ENCODE measurements around the gene TCF7L2.

TCF7L2 gene

DNA sequence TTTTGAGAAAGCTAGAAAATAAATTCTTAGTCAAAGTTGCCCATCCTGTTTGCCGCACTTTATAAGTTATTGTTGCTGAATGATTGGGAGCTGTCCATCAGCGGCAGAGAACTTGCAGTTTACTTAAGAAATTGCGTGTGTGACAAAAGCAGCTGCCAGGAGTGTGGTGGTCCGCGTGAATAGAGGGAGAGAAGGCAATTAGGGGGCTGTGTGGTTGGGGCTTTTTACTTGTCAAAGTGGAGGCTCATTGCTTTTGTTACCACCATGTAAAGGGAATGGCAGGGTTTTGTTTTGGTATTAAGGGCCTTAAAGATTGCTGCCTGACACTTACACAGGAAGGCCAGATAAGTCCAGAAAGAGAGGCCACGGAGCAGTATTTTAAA lies 177.8 kb downstream of the TCF7L2 start:
- CTCF ChIA-PET: no interaction called here
- no peak overlapping the region for H3K4me3 Mint-ChIP-seq
- DNase-seq: no peak
- H3K4me1 Mint-ChIP-seq: no peaks in the 10 kb centered on the region
- H3K9me3 Mint-ChIP-seq: no peaks in the 10 kb centered on the region
- H3K36me3 Mint-ChIP-seq: no peaks in the 10 kb centered on the region
- no peak overlapping the region for H3K27ac Mint-ChIP-seq
- peaks cover 49% of the 10 kb centered on the region for H3K27me3 Mint-ChIP-seq

DNA sequence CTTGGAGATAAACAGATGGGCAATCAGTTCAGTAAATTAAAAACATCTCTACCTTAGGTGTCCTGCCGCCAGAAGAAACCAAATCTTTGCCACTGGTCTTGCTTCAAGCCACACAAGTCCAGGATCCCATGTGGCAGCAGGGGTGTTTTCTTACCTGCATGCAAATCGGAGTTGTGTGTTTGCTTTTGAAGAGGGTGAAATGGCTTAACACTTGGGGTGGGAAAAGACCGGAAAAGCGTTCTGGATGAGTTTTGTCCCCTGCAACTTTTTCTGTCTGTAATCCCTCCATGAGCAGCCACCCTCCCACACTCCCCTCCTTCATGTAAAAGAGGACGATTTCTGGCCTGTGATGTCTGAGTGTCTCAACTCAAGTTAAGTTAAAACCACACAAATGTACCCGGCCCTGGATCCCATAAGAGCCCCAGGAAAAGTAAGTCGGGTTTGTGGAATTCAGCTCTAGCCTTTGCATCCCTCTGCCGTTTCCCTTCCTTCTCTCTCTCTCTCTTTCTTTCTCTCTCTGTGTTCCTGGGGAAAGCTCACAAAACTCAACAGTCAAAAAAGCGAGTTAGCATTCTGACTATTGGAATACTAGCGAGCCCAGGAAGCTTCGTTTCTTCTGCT lies 178.5 kb downstream of the TCF7L2 start:
- no peak overlapping the region for H3K4me3 Mint-ChIP-seq
- no peaks in the 10 kb centered on the region for H3K36me3 Mint-ChIP-seq
- CTCF ChIA-PET: interaction anchor here (1.1 kb wide), 1 partner anchor 256 kb away, joined by 3 read pairs; no protein-coding TSS in a partner anchor
- peaks cover 53% of the 10 kb centered on the region for H3K27me3 Mint-ChIP-seq
- DNase-seq: no peak
- no peaks in the 10 kb centered on the region for H3K9me3 Mint-ChIP-seq
- H3K27ac Mint-ChIP-seq: no peak overlapping the region
- H3K4me1 Mint-ChIP-seq: no peaks in the 10 kb centered on the region

DNA sequence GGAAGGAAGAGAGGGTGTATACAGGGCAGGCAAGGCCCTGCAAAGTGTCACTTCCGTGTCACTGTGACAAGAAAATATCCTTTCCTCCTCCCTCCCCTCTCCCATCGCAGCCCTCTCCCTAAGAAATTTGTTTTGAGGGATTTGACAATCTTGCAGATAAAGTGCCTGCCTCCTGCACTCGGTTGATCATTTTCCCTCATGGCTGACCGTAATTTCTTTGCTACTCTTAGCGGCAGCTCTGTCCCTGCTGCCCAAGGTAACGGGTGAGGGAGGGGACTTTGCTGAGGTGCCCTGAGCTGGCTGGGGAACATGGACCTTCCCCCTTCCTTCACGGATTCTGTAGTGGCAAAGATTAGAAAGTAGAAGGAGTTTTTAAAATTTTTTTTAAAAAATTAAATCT lies 179.1 kb downstream of the TCF7L2 start:
- H3K36me3 Mint-ChIP-seq: no peaks in the 10 kb centered on the region
- H3K9me3 Mint-ChIP-seq: no peaks in the 10 kb centered on the region
- CTCF ChIA-PET: interaction anchor here (1.1 kb wide), 1 partner anchor 256 kb away, joined by 3 read pairs; no protein-coding TSS in a partner anchor

DNA sequence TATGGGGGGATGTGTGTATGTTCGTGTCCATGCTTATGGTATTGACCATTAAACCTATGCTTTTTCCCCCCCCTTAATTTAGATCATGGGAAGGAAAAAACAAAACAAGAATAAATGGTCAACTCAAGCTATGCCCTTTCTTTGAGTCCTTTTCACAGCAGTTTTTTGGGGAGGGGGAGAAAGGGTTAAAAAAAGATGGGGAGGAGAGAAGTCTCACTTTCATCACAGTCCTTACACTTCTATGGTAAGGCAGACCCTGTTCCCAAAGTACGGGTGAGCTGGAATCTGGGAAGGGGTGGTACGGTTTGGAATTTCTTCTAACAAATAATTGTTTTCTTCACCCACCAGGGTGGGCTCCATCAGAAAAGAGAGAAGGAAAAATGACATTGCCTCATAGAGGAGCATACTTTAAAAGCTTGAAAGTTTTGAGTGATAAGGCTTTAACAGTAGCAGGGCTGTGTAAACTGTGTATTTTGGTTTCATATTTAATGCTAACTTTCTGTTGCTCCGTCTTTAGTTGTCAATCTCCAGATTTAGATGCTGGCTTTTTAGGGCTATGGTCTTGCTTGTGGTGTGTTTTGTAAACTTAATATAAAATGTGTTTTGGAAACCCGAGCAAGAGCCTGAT lies 180.1 kb downstream of the TCF7L2 start:
- Mint-ChIP-seq H3K4me1 (no peaks in the 10 kb centered on the region), H3K27ac (no peak overlapping the region), H3K4me3 (no peak overlapping the region), H3K27me3 (peaks cover 48% of the 10 kb centered on the region), H3K9me3 (no peaks in the 10 kb centered on the region), H3K36me3 (no peaks in the 10 kb centered on the region)
- DNase-seq: no peak
- CTCF ChIA-PET: interaction anchor here (1.2 kb wide), 2 partner anchors 13 to 563 kb away, joined by 3 read pairs; no protein-coding TSS in a partner anchor

More for the DNA sequence above, 179.1 kb downstream of the TCF7L2 start:
- Mint-ChIP-seq H3K27me3 (peaks cover 53% of the 10 kb centered on the region), H3K4me1 (no peaks in the 10 kb centered on the region), H3K4me3 (no peak overlapping the region), H3K27ac (no peak overlapping the region)
- no peak for DNase-seq

DNA sequence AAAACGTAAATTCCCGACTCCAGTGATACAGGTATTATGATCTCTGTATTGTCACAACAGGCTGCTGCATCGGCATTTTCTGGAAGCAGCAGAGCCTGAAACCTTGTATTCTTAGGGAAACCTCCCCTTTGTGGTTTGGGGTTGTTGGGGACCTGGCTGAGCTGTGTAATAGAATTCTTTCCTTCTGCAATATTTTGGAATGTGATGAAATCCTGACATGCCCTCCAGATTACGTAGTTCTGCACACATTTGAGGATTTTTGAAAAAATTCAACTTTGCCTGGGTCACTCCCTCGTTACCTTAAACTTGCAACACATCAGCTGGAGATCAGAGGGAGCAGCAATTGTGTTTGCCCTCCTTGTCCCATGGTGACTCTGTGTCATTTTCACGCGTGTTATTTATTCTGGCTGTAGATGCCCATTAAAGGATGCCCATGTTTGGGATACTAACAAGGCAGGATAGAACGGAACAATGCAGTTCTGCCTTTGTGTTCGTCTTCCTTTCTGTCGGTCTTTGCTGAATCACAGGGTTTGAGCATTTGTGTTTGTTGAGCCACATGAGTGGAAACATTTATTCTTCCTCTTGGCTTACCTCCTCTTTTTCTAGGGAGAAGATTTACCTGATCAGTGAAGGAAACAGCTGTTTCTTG lies 181.7 kb downstream of the TCF7L2 start:
- Mint-ChIP-seq H3K27ac (no peak overlapping the region), H3K4me3 (no peak overlapping the region), H3K9me3 (no peaks in the 10 kb centered on the region), H3K36me3 (no peaks in the 10 kb centered on the region), H3K27me3 (peaks cover 36% of the 10 kb centered on the region), H3K4me1 (no peaks in the 10 kb centered on the region)
- no peak for DNase-seq
- CTCF ChIA-PET: no interaction called here

DNA sequence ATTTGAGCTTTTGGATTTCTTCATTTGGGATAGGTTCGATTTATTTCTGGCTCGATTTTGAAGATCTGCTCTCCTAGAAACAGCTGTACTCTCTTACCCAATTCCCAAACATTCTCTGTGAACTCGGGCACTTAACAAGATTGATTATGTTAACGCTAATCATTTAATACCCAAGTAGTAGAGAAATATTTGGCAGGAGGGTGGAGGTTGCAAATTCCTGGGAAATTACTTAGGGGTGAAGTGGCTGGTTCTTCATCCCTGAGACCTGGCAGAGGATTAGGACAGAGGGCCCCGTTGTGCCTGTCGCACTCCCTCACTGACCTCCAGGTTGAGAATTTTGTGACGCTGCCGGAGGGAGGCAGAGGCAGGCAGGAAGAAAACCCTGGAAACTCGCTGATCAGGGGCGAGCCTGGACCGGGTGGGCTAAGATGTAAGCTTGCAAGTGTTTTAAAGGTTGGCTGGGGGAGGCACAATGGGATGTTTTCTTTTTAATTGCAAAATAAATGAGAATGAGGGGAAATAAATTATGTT lies 182.6 kb downstream of the TCF7L2 start:
- no peak for DNase-seq
- Mint-ChIP-seq H3K27me3 (peaks cover 29% of the 10 kb centered on the region), H3K36me3 (no peaks in the 10 kb centered on the region), H3K27ac (no peak overlapping the region), H3K9me3 (no peaks in the 10 kb centered on the region), H3K4me1 (no peaks in the 10 kb centered on the region), H3K4me3 (no peak overlapping the region)
- CTCF ChIA-PET: interaction anchor here (1.5 kb wide), 1 partner anchor 253 kb away, joined by 3 read pairs; no protein-coding TSS in a partner anchor

DNA sequence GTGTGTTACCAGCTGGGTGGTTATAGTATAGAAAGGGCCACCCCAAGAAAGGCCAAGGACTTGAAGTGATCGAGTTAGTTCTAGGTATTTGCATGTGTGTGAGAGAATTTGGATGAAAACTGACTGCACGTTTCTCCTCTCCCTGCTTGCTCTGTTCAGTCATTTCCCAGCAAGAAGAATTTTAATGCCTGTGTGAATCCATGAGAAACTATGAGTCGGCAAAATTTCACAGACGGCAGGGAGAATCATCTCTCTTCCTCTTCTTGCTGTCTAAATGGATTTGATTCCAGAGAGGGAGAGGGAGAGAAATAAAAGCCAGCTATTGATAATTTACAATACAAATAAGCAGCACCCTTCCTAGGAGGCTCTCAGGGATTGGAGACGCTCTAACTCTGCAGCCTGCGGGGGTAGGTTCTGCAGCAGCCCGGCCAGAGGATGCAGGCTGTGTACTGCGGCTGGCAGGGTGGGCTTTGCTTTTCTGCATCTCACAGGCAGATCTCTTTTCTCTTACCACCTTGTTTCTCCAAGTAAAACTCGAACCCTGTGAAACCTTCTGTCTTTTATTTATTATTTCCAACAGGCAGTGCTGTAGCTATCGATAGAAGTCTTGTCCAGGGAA lies 183.6 kb downstream of the TCF7L2 start:
- Mint-ChIP-seq H3K9me3 (no peaks in the 10 kb centered on the region), H3K4me3 (no peak overlapping the region), H3K27me3 (peaks cover 23% of the 10 kb centered on the region), H3K36me3 (no peaks in the 10 kb centered on the region), H3K4me1 (no peaks in the 10 kb centered on the region), H3K27ac (peak overlapping the region; percentile 26)
- CTCF ChIA-PET: interaction anchor here (1.5 kb wide), 1 partner anchor 252 kb away, joined by 3 read pairs; no protein-coding TSS in a partner anchor
- DNase-seq: no peak

DNA sequence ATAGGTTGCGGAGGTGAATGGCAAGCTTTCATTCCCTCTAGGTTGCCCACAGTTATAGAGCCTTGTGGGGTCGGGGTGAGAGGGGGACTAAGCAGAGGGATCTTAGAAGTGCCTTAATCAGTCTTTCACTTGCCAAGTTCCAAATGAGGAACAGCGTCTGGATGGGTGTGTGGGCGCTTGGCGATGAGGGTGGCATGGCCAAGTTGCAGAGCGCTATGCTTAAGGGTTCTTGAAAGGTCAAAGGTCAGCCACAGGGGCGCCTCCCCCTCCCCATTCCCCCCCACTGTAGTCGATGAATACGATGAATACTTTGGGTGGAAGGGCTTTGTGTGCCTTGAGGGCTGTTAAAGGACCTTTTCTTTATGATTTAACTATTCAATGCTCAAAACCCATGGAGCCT lies 185.0 kb downstream of the TCF7L2 start:
- no peak for DNase-seq
- H3K9me3 Mint-ChIP-seq: no peaks in the 10 kb centered on the region
- H3K4me3 Mint-ChIP-seq: no peak overlapping the region
- no peaks in the 10 kb centered on the region for H3K36me3 Mint-ChIP-seq
- peaks cover 15% of the 10 kb centered on the region for H3K27me3 Mint-ChIP-seq
- no peaks in the 10 kb centered on the region for H3K4me1 Mint-ChIP-seq
- H3K27ac Mint-ChIP-seq: no peak overlapping the region
- CTCF ChIA-PET: no interaction called here

DNA sequence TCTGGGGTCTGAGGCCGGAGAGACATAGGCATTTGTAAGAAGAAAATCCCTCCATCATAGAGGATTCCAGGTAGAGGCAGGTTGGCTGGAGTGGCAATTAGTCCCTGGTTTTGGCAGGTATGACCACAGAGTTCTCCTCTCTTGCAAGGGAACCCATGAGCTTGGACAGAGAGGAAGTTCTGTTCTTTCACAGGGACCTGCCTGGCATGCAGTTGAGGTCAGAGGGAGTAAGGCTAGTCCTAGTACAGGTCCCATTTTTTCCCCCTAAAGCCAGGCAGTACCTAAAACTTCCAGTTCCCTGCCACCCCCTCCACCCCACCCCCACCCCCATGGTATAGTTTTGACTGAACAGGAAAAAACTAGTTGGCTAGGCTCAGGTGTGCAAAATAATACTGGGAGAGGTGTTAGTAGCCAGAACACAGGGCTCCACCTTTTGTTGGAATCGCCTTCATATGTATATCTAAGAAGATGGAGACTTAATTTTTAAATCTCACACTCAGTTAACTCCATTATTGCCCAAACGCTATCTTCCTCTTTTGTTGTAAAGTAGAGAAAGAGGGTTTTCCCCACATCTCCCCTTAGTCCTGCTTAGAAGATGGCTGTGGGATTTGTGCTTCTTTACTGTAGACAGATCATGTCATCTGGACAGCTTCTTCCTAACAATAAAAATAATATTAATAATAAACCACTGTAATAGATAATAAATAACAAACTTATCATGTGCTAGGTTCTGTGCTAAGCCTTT lies 188.1 kb downstream of the TCF7L2 start:
- Mint-ChIP-seq H3K36me3 (no peaks in the 10 kb centered on the region), H3K27me3 (peaks cover 15% of the 10 kb centered on the region)

DNA sequence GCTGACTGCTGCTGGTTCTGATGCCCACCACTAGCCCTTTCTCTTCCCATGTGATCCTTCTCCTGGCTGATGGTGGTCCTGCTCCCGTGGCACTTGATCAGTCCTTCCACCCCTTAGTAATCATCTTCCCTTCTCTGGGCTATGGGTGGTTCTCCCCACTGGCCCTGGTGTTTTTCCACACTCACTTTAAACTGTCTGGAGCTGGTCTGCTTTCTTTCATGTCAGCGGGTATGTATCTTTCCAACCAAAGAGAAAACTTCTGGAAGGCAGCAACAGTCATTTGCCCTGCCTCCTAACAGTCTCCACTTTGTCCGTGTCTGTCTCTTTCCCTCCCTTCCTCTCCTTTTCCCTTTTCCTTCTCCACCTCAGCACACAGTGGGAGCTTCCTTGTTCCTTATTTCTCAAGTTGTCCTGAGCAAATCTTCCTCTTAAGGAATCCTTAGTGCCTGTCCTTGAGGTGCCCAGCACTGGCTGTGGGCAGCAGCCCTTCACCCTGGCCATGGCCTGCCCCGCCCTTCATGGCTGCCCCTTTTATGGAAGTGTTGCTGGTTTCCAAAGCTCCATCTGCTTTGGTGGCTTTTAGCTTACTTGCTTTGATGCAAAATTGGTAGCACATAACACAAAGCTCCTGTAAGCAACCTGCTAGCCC lies 189.0 kb downstream of the TCF7L2 start:
- H3K4me1 Mint-ChIP-seq: no peaks in the 10 kb centered on the region
- H3K4me3 Mint-ChIP-seq: no peak overlapping the region
- peaks cover 11% of the 10 kb centered on the region for H3K27me3 Mint-ChIP-seq
- H3K9me3 Mint-ChIP-seq: no peaks in the 10 kb centered on the region
- H3K36me3 Mint-ChIP-seq: no peaks in the 10 kb centered on the region
- no peak overlapping the region for H3K27ac Mint-ChIP-seq
- CTCF ChIA-PET: no interaction called here
- no peak for DNase-seq

More for the DNA sequence above, 188.1 kb downstream of the TCF7L2 start:
- Mint-ChIP-seq H3K4me3 (no peak overlapping the region), H3K4me1 (no peaks in the 10 kb centered on the region), H3K27ac (no peak overlapping the region), H3K9me3 (no peaks in the 10 kb centered on the region)
- DNase-seq: no peak
- CTCF ChIA-PET: no interaction called here

DNA sequence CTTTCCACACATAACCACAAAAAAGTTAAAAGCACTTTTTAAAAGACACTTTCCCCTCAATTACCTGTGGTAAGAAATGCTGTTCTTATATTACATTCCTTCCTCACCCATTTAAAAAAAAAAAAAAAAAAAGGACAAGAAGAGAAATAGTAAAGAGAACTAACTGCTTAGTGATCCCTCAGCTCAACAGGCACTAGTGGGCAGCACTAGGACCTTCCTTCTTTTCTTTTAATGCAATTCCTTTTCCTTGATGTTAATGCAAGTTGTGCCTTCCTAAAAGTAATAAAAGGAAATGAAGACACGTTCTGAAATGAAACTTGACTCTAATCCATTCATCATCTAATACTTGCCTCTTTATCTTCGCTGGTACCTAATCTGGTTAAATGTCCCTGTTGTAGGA lies 189.7 kb downstream of the TCF7L2 start:
- CTCF ChIA-PET: no interaction called here
- Mint-ChIP-seq H3K9me3 (no peaks in the 10 kb centered on the region), H3K4me3 (no peak overlapping the region), H3K27me3 (peaks cover 11% of the 10 kb centered on the region), H3K4me1 (no peaks in the 10 kb centered on the region), H3K36me3 (no peaks in the 10 kb centered on the region), H3K27ac (no peak overlapping the region)
- DNase-seq: no peak

DNA sequence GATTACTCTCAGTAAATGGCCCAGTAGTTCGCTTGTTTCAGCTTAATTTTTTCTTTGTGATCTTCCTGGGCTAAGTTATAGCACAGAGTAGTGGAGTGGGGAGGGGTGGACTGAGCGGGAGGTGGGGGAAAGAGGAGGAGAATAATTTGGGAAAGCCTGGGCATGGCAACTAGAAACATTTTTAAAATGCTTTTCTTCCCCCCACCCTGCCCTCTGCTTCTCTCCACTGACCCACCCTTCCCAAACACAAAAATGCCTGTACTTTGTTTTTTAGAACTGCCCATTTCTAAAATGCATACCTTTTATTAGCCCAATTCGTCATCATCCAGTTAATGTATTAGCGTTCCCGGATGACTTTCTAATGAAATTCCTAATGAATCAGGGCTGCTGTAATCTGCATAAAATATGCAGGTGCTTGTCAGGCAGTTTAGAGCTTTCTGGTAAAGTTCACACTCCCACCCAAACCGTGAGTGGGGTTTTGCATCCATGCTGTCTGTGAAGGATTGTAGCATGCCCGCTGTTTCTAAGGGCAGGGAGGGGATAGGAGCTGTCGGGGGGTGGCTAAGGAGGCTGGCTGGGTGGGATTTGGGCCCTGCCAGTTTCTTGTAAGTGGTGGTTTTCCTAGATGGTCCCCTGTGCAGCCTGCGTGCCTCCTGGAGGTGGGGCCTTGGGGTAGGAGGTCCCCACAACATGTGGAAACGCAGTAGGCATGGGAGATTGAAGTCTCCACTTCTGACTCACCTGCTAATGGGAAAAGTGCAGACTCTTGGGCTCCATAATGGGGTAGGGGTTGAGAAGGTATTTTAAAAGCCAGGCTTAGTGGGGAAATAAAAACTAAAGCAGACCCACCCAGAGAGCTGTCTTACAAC lies 190.3 kb downstream of the TCF7L2 start:
- CTCF ChIA-PET: no interaction called here
- no peaks in the 10 kb centered on the region for H3K9me3 Mint-ChIP-seq
- H3K27me3 Mint-ChIP-seq: peaks cover 11% of the 10 kb centered on the region
- no peaks in the 10 kb centered on the region for H3K4me1 Mint-ChIP-seq
- no peak for DNase-seq
- H3K36me3 Mint-ChIP-seq: no peaks in the 10 kb centered on the region
- no peak overlapping the region for H3K4me3 Mint-ChIP-seq
- no peak overlapping the region for H3K27ac Mint-ChIP-seq
